CD4-positive, alpha-beta T cell treated with Interleukin-15 for 1 hour (primary cell): ENCODE results near the gene TNFSF9.
"Not testable (repeated sequence)": the region's sequence is repeated elsewhere in the genome, so short reads cannot be mapped to it uniquely, and the experiment has no call there.

Source experiments
- DNase-seq: peaks from one replicate; pipeline ENCODE4 v3.0.0-alpha.2; 2020

TNFSF9 gene

DNA sequence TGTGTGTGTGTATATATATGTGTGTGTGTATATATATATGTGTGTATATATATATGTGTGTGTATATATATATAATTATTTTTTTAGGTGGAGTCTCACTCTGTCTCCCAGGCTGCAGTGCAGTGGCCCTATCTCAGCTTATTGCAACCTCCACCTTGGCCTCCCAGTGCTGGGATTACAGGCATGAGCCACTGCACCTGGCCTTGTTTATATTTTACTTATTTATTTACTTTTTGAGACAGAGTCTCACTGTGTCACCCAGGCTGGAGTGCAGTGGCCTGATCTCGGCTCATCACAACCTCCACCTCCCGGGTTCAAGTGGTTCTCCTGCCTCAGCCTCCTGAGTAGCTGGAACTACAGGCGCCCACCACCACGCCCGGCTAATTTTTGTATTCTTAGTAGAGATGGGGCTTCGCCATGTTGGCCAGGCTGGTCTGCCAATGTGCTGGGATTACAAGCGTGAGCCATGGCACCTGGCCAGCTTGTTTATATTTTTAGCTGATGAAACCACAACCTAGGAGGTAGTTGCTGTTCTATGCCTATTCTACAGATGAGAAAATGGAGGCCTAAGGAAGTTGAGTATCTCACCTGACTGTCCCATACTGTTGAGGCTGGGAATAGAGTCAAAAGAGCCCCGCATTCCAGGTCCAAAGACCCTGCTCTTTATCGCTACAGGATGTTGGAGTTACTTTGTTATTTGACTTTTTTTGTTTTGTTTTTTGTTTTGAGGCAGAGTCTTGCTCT, 22.6 kb upstream of the TNFSF9 start:
- DNase-seq, result not testable (repeated sequence)

GRCh38 chr19:6509118-6509971, 21.5 kb upstream of the TNFSF9 start:
- no peak for DNase-seq

- DNase-seq, result no peak
These were observed 20.2 kb upstream of the TNFSF9 start for GRCh38 chr19:6510618-6511017.

- DNase-seq, result no peak
These were observed 16.7 kb upstream of the TNFSF9 start for GRCh38 chr19:6514089-6514488.

DNA sequence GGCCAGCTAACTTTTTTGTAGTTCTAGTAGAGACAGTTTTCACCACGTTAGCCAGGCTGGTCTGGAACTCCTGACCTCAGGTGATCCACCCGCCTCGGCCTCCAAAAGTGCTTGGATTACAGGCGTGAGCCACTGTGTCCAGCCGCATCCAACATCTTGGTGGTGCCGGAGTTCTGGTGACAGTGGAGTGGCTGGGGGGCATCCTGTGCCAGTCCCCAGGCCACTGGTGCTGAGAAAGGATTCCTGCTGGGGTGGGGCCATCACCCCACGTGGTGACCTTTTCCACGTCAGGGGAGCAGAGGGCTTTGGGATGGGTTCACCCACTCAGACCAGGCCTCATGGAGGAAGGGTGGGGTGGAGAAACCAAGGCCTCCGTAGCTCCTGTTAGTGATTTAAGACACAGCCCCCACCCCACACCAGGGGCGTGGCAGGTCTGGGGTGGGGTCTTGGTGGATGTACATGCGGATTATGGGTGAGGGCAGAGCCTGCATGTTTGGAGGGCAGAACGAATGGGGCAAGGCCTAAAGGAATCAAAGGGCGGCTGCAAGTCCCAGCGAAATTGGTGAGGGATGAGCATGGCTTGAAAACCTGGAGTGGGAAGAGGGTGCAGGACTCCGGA, 15.8 kb upstream of the TNFSF9 start:
- no peak for DNase-seq

- peak; percentile 82 for DNase-seq
These were observed 14.7 kb upstream of the TNFSF9 start for GRCh38 chr19:6516018-6516658.

DNA sequence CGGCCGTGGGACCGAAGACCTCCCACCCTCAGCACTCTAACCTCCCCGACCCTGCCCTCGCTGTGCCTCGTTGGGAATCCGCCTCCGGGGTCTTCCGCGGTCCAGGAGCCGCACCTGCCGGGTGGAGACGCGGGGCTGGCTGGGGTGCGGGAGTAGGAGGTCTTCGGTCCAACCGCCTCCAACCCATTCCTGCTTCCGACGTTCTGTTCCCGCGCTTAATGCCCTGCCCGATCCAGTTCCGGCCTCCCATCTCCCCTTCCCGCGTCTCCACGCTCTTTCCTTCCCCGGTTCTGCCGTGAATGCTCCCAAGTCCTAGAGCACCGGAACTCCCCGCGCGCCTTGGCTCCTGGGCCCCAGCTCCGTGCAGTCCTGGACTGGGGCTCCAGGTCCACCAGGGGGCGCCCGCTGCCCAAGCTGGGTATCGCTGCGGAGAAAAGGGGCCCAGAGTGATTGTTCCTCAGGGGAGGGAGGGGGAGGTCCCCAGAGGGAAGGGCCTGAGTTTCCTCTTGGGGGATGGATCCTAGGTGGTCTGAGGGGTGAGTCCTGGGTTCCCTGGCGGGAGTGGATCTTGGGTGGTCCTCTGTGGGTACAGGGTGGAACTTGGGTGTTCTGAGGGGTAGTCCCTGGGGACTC, 14.1 kb upstream of the TNFSF9 start:
- peak; percentile 86 for DNase-seq

DNA sequence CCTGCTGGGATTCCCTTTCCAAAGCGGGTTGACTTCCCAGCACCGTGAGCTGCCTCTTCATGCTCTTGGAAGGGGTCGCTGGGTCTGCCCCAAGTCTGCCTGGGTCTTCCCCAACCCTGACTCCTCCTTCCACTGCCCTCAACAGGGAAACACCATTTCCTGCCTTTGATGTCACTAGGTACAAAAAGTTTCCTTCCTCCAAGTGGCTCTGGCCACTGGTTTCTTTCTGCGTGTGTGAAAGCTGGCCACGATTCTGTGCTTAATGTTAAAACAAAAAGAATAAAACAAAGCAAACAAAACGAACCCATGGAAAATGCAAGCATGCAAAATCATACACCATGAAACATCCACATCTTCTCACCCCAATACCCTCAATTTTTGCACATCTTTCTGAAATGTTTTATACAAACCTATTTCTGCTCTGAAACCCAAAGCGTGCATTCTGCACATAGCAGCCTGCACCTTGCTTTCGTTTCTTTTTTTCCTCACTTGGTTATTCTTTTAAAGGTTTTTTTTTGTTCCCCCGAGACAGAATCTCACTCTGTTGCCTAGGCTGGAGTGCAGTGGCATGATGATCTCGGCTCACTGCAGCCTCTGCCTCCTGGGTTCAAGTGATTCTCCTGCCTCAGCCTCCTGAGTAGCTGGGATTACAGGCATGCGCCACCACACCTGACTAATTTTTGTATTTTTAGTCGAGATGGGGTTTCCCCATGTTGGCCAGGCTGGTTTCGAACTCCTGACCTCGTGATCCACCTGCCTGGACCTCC, 12.5 kb upstream of the TNFSF9 start:
- no peak for DNase-seq

DNA sequence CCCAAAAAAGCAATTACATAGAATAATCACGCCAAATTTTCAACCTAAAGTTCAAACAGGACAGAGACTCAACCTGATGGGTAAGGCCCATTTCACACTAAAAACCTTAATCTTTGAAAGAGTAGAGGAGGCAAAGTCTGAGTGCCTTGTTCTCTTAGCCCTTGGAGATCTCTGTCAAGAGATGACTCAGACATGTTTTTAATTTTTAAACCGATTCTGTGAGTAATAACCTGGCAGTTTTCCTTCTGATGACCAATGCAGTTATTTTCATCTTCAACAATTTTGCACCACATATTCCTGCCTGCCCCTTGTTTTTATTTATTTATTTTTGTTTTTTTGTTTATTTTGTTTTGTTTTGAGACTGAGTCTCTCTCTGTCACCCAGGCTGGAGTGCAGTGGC, 11.5 kb upstream of the TNFSF9 start:
- no peak for DNase-seq

DNA sequence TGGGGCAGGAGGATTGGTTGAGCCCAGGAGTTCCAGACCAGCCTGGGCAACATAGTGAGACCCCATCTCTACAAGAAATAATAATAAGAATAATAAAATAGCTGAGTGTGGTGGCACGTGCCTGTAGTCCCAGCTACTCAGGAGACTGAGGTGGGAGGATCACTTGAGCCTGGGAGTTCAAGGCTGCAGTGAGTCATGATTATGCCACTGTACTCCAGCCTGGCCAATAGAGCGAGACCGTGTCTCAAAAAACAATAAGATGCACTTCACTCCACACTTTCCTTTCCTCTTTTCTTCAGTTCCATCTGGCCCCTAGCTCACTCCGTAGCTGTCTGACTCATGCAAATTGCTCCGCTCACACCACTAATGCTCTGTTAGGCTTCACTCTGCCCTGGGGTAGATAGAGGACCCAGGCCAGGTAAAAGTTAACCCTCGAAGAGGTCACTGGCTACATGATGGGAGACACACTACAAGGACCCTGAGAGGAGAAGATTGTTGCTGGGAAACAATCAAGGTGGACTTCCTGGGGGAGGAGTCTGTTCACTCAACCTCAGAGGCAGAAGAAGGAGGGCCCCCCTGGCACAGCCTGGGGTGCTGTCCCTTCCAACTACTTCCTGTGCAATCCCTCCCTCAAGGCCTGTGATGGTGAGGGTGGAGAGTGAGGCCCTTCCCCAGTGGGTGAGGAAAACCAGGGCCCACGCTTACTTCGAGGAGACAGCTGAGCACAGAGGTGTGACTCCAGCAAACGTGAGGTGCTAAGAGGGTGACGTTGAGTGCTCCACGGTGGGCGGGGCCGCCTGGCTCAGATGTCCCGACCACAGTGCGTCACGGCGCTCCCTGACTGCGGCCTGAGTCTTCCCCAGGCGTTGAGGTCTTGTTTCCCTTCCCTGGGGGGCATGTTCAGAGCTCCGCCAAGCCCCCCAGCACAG, 8.8 kb upstream of the TNFSF9 start:
- peak; percentile 80 for DNase-seq

DNA sequence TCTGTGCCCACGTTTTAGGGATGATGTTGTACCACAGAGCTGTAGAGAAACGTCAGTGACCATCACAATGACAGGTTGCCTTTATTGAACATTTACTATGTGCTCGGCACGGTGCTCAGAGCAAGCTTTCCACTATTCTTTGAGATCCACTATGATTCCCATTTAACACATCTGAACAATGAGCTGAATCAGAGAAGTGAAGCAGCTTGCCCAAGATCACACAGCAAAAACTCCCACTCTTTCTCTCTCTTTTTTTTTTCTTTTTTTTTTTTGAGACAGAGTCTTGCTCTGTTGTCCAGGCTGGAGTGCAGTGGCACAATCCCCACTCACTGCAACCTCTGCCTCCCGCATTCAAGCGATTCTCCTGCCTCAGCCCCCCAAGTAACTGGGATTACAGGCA, 8.1 kb upstream of the TNFSF9 start:
- no peak for DNase-seq

GRCh38 chr19:6524311-6524710, 6.5 kb upstream of the TNFSF9 start:
- DNase-seq, result no peak

- DNase-seq, result peak; percentile 51
These were observed 2.8 kb upstream of the TNFSF9 start for GRCh38 chr19:6527893-6528543.

- DNase-seq, result peak; percentile 57
These were observed 2.2 kb upstream of the TNFSF9 start for GRCh38 chr19:6528544-6529121.

DNA sequence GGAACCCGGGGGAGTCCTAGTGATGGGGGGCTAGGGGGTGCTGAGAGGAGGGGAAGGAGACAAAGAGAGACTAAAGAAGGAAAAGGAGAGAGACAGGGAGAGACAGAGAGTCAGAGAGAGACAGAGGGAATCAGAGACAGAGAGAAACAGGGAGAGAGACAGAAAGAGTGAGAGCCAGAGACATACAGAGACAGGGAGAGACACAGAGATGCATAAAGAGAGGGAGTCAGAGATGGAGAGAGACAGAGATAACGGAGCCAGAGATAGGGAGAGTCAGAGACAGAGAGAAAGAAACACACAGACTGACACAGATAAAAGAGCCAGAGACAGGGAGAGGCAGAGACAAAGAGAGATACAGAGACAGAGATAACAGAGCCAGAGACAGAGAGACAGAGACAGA, 1.5 kb upstream of the TNFSF9 start:
- no peak for DNase-seq

DNA sequence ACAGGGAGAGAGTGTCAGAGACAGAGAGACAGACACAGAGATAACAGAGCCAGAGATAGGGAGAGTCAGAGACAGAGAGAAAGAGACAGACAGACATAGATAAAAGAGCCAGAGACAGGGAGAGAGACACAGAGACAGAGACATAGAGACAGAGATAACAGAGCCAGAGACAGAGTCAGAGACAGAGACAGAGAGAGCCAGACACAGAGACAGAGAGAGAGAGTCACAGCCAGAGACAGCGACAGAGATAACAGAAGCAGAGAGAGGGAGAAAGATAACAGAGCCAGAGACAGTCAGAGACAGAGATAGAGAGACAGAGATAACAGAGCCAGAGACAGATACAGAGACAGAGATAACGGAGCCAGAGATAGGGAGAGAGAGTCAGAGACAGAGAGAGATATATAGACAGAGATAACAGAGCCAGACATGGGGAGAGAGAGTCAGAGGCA, 865 bp upstream of the TNFSF9 start:
- no peak for DNase-seq

DNA sequence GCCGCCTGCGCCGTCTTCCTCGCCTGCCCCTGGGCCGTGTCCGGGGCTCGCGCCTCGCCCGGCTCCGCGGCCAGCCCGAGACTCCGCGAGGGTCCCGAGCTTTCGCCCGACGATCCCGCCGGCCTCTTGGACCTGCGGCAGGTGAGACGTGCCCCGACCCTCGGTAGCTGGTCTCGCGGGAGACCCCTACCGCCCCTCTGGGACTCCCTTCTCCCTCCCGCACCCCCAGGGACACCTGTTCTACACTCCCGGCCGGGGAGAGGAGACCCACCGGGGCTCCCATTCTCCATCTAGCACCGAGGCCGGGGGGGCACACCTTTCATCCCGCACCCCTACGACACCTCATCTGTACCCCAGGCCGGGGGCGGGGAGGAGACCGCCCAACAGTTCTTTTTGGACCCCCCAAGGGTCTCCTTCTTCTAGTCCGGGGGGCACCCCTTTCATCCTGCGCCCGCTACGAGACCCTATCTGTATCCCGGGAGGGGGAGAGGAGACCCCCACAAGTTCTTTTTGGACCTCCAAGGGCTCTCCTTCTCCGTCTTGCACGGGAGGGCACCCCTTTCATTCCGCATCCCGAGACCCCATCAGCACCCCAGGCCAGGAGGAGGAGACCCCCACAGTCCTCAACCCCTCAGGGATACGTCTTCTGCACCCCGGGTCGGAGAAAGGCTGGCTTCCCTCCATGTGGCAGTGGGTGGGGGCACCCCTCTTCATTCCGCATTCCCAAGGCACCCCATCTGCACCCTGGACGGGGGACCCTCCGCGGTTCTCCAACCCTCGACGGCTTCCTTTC, 533 bp downstream of the TNFSF9 start:
- no peak for DNase-seq

GRCh38 chr19:6531956-6532243, 1.1 kb downstream of the TNFSF9 start:
- no peak for DNase-seq
